ENCODE data around the gene ARHGAP25.
A peak's percentile ranks its signal among the peaks of the same experiment; 100 is the strongest.

The ARHGAP25 gene

GRCh38 chr2:68734688-68735525, at the start of gene ARHGAP25:
ARHGAP25 (plus strand) TSS chr2:68734811; CDS start chr2:68735200, 389 bp downstream.
- peak; percentile 71 for DNase-seq

- DNase-seq: no peak
These were observed 48.4 kb upstream of the ARHGAP25 start for GRCh38 chr2:68686178-68686577.

GRCh38 chr2:68687018-68687417, 47.6 kb upstream of the ARHGAP25 start:
- DNase-seq: no peak

- DNase-seq: peak; percentile 18
These were observed 44.8 kb upstream of the ARHGAP25 start for GRCh38 chr2:68689553-68690537.

- DNase-seq: no peak
These were observed 43.8 kb upstream of the ARHGAP25 start for GRCh38 chr2:68690851-68691250.

- DNase-seq: no peak
These were observed 42.1 kb upstream of the ARHGAP25 start for GRCh38 chr2:68692511-68692910.

- DNase-seq: no peak
These were observed 40.7 kb upstream of the ARHGAP25 start for GRCh38 chr2:68693951-68694350.

- no peak for DNase-seq
These were observed 38.6 kb upstream of the ARHGAP25 start for GRCh38 chr2:68695971-68696370.

- DNase-seq: no peak
These were observed 38.1 kb upstream of the ARHGAP25 start for GRCh38 chr2:68696554-68696953.

- no peak for DNase-seq
These were observed 35.8 kb upstream of the ARHGAP25 start for GRCh38 chr2:68698567-68699377.

GRCh38 chr2:68700560-68700959, 34.1 kb upstream of the ARHGAP25 start:
- no peak for DNase-seq

GRCh38 chr2:68706637-68707036, 28.0 kb upstream of the ARHGAP25 start:
- no peak for DNase-seq

- DNase-seq: no peak
These were observed 26.0 kb upstream of the ARHGAP25 start for GRCh38 chr2:68708629-68709028.

GRCh38 chr2:68709421-68709911, 25.1 kb upstream of the ARHGAP25 start:
- DNase-seq: peak; percentile 22

GRCh38 chr2:68710336-68710735, 24.3 kb upstream of the ARHGAP25 start:
- no peak for DNase-seq

GRCh38 chr2:68710756-68711155, 23.9 kb upstream of the ARHGAP25 start:
- no peak for DNase-seq

GRCh38 chr2:68714866-68715265, 19.7 kb upstream of the ARHGAP25 start:
- DNase-seq: peak; percentile 37

GRCh38 chr2:68715353-68716041, 19.1 kb upstream of the ARHGAP25 start:
- DNase-seq: peak; percentile 56

- DNase-seq: no peak
These were observed 17.9 kb upstream of the ARHGAP25 start for GRCh38 chr2:68716604-68717304.

- peak; percentile 53 for DNase-seq
These were observed 17.3 kb upstream of the ARHGAP25 start for GRCh38 chr2:68717305-68717661.

- no peak for DNase-seq
These were observed 14.7 kb upstream of the ARHGAP25 start for GRCh38 chr2:68719912-68720311.

All from stimulated activated CD4-positive, alpha-beta T cell treated with anti-CD3 and anti-CD28 coated beads, Interleukin-4, amount 100 ng/mL, for 24 hours (primary cell).